ENCODE data around the gene HOMER2.
A peak's percentile ranks its signal among the peaks of the same experiment; 100 is the strongest.
"Not testable (repeated sequence)": the region's sequence is repeated elsewhere in the genome, so short reads cannot be mapped to it uniquely, and the experiment has no call there.

HOMER2 gene

GRCh38 chr15:82952158-82953081 is at the start of gene HOMER2:
Gene HOMER2, minus strand, starts transcription at chr15:82952720. Its CDS starts 185 bp downstream, at chr15:82952535.
- no peak within 1 kb of the TSS for H2AFZ ChIP-seq (ENCODE audit: low read depth, low read length)
- no peaks in the 10 kb centered on the region for H3K27me3 ChIP-seq (ENCODE audit: insufficient read depth, low read length, poor library complexity)
- no peaks in the 10 kb centered on the region for H3K9me3 ChIP-seq (ENCODE audit: insufficient read depth, low read length, severe bottlenecking)
- DNase-seq (no peak), ATAC-seq (ENCODE audit: insufficient read depth, low read depth) (no peak)
- no peaks in the 10 kb centered on the region for H3K79me2 ChIP-seq (ENCODE audit: insufficient read depth, low read length)
- H3K9ac ChIP-seq (ENCODE audit: low read depth, low read length): no peak within 1 kb of the TSS
- H3K4me1 ChIP-seq (ENCODE audit: insufficient read depth, low read length): no peaks in the 10 kb centered on the region
- no peak within 1 kb of the TSS for H3K27ac ChIP-seq (ENCODE audit: low read length)
- TF ChIP-seq EZH2 (IDR thresholded peaks at IDR 0.05; ENCODE audit: borderline replicate concordance, low read depth, low read length, severe bottlenecking): no peak
- TF ChIP-seq CTCF (IDR thresholded peaks at IDR 0.05; ENCODE audit: borderline replicate concordance, extremely low read depth, low read length, poor library complexity, severe bottlenecking): no peak
- H3K36me3 ChIP-seq (ENCODE audit: insufficient read depth, low read length): no peaks in the 10 kb centered on the region
- no peaks in the 10 kb centered on the region; the same call in 1 of the 2 replicates for H4K20me1 ChIP-seq (ENCODE audit: insufficient read depth, low read length)
- no peak within 1 kb of the TSS for H3K4me2 ChIP-seq (ENCODE audit: insufficient read depth, low read length)
- H3K4me3 ChIP-seq (ENCODE audit: low read depth in 1 of 2, low read length in 2 of 2): no peak within 1 kb of the TSS

GRCh38 chr15:83000672-83001031 is 48.1 kb upstream of the HOMER2 start:
- H3K79me2 ChIP-seq (ENCODE audit: insufficient read depth, low read length); H3K36me3 ChIP-seq (ENCODE audit: insufficient read depth, low read length); H3K4me1 ChIP-seq (ENCODE audit: insufficient read depth, low read length); H2AFZ ChIP-seq (ENCODE audit: low read depth, low read length); H4K20me1 ChIP-seq (ENCODE audit: insufficient read depth, low read length); H3K9ac ChIP-seq (ENCODE audit: low read depth, low read length); ATAC-seq (ENCODE audit: insufficient read depth, low read depth); H3K4me2 ChIP-seq (ENCODE audit: insufficient read depth, low read length); H3K27ac ChIP-seq (ENCODE audit: low read length); DNase-seq; H3K27me3 ChIP-seq (ENCODE audit: insufficient read depth, low read length, poor library complexity); H3K9me3 ChIP-seq (ENCODE audit: insufficient read depth, low read length, severe bottlenecking); H3K4me3 ChIP-seq (ENCODE audit: low read depth in 1 of 2, low read length in 2 of 2): not testable (repeated sequence)

- peak; percentile 20 for DNase-seq
- no peak overlapping the region for H2AFZ ChIP-seq (ENCODE audit: low read depth, low read length)
- peak; percentile 81 for ATAC-seq (ENCODE audit: insufficient read depth, low read depth)
These were observed 47.6 kb upstream of the HOMER2 start for GRCh38 chr15:82999905-83000671.

More at GRCh38 chr15:82999905-83000671, 47.6 kb upstream of the HOMER2 start:
- no peaks in the 10 kb centered on the region for H3K27me3 ChIP-seq (ENCODE audit: insufficient read depth, low read length, poor library complexity)
- no peaks in the 10 kb centered on the region for H3K9me3 ChIP-seq (ENCODE audit: insufficient read depth, low read length, severe bottlenecking)
- 0 out of 2 replicates have a peak, but pooled peaks cover 2% of the 10 kb centered on the region for H3K36me3 ChIP-seq (ENCODE audit: insufficient read depth, low read length)
- H3K4me1 ChIP-seq (ENCODE audit: insufficient read depth, low read length): no peaks in the 10 kb centered on the region
- no peaks in the 10 kb centered on the region for H4K20me1 ChIP-seq (ENCODE audit: insufficient read depth, low read length)
- H3K4me3 ChIP-seq (ENCODE audit: low read depth in 1 of 2, low read length in 2 of 2): no peak overlapping the region
- no peak overlapping the region for H3K9ac ChIP-seq (ENCODE audit: low read depth, low read length)
- H3K79me2 ChIP-seq (ENCODE audit: insufficient read depth, low read length): no peaks in the 10 kb centered on the region
- H3K27ac ChIP-seq (ENCODE audit: low read length): no peak overlapping the region
- no peak overlapping the region for H3K4me2 ChIP-seq (ENCODE audit: insufficient read depth, low read length)
- TF ChIP-seq EZH2 (IDR thresholded peaks at IDR 0.05; ENCODE audit: borderline replicate concordance, low read depth, low read length, severe bottlenecking) (no peak), CTCF (IDR thresholded peaks at IDR 0.05; ENCODE audit: borderline replicate concordance, extremely low read depth, low read length, poor library complexity, severe bottlenecking) (peak; percentile 53)

Data from DND-41 (cell line).